SHP77 (cell line): ENCODE data around the gene ISCU.

Source experiments
- DNase-seq, 2 experiments: peaks; one replicate each; lab custom pipeline; 2025; lab: John Stamatoyannopoulos, UW

ISCU gene

DNA sequence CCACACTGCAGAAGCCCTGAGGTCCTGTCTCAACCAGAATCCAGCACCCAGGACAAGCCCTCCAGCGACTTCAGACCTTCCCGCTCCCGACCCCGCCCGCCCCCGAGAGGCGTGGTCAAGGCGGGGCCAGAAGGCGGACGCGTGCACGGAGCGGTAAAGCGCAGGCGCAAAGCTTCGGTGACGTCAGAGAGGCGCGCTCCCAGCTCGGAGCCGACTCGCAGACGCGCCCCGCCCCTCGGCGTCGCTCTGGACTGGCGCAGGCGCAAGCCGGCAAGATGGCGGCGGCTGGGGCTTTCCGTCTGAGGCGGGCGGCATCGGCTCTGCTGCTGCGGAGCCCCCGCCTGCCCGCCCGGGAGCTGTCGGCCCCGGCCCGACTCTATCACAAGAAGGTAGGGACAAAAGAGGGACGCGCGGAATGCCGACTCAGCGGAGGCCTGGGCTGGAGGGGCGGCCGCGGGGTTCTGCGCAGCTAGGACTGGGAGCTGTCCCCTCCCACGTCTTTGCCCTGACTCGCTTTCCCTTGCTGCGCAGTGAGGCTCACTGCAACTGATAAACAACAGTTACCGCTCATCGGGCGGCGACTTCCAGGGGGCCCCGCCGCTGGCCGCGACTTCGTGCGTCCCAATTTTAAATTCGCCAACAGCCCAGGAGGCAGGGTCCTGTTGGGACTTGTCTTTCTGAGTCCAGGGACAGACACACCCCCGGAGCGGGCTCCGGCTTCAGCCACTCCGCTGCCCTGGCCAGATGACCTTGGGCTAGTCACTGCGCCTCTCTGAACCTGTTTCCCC lies at the start of gene ISCU:
Gene ISCU, plus strand, starts transcription at position 249 of the 788 bp plus-strand sequence. Its CDS starts 27 bp downstream, at position 276.
- DNase-seq, result peak; percentile 89 to 92

DNA sequence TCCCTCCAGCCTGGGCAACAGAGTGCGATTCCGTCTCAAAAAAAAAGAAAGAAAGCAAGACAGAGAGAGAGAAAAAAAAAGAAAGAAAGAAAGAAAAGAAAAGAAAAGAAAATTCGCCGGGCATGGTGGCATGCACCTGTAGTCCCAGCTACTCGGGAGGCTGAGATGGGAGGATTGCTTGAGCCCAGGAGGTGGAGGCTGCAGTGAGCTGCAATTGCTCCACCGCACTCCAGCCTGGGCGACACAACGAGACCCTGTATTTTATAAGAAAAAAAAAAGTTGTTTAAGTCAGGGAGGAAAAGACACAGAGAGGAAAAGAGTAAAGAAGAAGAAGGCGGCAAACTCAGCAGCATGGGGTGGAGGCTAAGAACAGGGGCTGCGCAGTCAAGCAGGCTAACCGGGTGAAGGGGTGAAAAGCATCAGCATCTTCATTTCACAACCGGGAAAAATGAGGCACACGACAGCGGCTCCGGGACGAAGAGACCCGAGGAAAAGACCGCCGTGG lies 47.9 kb upstream of the ISCU start:
- no peak for DNase-seq

DNA sequence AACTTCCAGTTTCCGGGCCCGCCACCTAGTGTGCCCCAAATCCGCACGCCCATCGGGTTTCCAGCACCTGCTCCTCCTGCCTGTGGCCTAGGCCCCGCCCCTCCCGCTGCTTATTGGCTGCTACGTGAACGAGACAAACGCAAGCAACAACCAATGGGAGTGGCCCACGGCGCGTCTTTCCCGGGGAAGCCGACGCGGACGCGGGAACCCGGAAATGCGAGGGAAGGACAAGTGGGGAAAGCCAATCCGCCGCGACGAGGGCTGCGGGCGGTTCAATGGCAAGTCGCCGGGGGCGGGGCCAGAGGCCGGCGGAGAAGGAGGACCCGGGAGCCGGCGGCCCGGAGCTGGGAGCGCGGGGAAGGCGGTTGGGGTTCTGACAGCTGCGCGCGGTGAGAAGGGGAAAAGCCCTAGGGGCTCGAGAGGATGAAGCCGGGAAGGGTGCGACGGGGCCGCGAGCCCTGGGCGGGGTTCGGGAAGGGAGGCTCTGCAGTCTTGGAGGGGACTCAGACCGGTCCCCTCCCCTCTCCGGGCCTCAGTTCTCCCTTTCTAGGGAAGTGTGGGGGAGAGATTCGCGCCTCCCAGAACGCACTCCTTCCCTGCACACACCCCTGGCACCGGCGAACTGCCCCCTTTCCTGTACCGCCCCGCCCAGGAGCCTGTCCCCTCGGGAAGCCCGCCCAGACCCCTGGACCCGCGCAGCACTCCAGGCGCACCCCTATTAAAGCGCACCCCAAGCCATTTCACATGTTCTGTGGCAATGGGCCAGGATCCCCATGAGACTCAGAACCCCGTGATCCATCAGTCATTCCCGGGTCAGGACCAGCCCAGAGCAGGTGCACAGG lies 47.2 kb upstream of the ISCU start, which contains the start of gene FICD:
Gene FICD, plus strand, starts transcription at position 305 of the 842 bp plus-strand sequence. CDS start 1,696 bp downstream, outside the sequence.
- DNase-seq, result peak; percentile 97 to 100

- DNase-seq, result no peak
Observed at GRCh38 chr12:108515916-108516315, 46.5 kb upstream of the ISCU start.

DNA sequence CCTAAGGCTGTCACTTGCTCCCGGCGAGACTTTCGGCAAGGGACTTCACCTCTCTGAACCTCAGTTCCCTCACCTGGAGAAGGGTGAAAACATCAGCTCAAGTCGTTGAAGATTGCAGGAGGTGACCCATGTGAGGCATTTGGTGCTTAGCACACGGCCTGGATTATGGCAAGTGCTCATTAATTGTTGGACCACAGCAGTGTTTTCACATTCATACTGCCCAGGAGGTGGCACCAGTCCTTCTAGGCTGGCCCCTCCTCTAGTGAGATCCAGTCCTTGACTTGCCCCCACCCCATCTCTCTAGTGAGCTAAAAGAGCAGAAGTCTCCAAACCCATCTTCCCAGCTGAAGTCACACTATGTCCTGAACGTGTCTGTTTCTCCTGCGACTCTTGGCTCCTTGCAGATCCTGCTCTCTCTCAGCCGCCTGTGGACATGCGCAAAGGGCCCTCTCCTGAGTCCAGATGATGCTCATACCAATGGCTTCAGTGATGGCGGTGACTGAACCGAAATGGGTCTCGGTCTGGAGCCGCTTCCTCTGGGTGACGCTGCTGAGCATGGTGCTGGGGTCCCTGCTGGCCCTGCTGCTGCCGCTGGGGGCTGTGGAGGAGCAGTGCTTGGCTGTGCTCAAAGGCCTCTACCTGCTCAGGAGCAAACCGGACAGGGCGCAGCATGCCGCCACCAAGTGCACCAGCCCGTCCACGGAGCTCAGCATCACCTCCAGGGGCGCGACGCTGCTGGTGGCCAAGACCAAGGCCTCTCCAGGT lies 45.7 kb upstream of the ISCU start:
- DNase-seq, result no peak

DNA sequence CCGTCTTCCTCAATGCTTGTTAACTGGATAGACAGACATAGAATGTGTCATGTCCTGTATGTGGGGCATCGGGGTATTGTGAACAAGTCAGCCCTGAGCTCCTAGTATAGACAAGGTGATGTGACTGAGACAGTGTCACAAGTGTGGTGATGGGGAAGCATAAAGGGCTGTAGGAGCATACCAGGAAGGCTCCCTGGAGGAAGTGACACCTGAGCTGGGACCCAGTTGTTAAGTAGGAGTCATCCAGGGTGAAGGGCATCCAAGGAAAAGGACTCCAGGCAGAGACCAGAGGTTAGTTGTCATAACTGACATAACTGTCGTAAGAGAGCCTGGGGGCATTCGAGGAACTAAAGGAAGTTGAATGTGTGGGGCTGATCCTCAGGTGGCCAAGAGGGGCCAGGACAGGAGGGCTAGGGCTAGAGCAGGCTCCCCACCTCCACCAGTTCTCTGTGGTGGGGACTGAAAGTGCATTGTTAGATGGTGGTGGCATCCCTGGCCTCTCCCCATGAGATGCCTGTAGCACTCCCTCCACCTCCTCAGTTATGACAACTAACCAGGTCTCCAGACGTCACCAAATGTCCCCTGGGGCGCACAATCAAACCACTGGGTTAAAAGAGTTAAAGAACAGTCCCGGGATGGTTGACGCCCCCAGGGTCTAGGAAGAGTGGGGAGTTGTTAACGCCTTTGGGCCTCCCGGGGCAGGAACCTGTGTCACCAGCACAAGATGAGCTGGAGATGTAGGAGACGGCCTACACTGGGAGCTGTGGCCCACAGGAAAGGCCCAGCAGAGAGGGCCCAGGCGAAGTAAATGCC lies 44.9 kb upstream of the ISCU start:
- DNase-seq, result no peak

GRCh38 chr12:108518101-108518715 lies 44.2 kb upstream of the ISCU start:
- DNase-seq, result no peak

- DNase-seq, result no peak
Observed at GRCh38 chr12:108518716-108519496, 43.5 kb upstream of the ISCU start.

DNA sequence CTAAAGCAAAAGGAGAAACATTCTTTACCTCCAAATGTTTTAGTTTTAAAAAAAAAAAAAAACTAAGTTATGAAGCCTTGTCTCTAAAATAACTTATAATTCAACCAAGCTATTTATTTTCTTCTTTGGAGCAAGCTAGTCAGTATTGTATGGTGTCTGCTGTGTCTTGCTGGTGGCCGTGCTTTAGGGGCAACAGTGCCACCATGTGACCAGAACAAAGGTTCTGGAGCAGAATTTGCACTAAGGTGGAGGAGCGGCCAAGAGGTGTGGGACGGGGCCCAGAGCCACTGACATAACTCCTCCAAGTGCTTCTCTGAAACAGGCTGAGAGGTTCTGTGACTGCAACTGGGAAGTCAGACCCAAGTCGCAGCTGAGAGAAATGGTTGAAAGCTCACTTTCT lies 42.8 kb upstream of the ISCU start:
- DNase-seq, result no peak

DNA sequence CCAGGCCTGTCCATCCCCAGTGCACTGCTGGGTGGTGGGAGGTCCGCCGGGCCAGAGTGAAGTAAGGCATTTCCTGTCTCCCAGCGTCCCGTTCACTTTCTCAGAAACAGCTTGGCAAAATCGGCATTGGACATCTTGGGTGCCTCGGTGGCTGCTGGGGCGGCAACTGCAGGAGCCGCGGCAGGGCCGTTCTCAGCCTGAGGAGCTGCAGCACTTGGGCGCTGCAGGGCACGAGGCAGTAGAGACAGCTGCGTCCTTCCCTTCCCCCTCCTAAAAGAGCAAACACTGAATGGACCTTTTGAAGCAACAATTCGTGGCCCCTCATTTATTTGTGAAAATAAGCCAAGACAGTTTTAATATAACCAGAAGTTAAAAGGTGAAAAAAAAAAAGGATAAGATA lies 39.0 kb upstream of the ISCU start:
- DNase-seq, result no peak

DNA sequence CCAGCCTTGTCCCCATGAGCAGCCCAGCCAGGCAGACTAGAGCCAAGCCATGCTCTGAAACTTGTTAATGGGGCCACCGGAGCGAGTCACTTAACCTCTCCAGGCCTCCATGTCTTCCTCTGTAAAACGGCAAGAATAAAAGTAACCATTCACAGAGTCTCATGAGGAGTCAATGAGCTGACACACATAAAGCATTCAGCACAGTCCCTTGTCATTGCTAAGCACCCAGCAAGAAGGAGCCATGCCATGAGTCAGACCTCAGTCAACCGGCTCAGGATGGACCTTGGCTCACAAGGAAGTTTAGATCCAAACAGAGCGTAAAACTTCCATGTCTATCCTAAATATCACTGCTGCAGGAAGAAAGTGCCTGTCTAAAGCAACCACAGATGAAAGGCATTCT lies 36.7 kb upstream of the ISCU start:
- no peak for DNase-seq

DNA sequence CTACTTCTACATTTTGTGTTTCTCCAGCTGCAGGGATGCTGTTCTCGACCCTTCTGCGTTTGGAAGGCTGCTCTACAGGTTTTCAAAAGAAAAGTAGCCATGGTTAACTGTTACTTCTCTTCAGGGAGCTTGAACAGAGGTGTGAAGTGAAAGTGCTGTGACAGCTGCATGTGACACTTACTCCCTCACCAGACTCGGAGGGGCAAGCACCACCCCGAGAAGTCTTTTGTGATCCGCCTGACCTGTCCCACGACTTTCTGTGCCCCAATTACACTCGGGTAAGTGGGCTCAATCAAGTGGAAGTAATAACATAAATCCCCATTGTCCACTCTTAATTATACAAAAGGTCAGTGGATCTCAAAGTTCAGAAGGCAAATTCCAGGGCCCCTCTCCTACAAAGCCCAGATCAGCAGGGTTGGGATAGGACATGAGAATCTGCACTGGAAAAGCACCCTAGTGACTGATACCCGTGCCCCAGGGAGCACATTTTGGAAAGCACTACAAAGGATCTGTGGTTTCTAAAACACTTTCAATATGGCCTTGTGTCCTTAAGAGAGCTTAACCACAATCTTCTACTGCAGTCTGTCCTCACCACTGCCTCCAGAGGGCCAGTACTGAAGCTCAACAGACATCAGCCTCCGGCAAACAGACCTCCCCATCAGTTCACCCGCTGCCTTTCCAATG lies 35.8 kb upstream of the ISCU start:
- no peak for DNase-seq

- DNase-seq, result no peak
Observed at GRCh38 chr12:108527166-108527496, 35.3 kb upstream of the ISCU start.

- no peak for DNase-seq
Observed at GRCh38 chr12:108530161-108530560, 32.2 kb upstream of the ISCU start.

DNA sequence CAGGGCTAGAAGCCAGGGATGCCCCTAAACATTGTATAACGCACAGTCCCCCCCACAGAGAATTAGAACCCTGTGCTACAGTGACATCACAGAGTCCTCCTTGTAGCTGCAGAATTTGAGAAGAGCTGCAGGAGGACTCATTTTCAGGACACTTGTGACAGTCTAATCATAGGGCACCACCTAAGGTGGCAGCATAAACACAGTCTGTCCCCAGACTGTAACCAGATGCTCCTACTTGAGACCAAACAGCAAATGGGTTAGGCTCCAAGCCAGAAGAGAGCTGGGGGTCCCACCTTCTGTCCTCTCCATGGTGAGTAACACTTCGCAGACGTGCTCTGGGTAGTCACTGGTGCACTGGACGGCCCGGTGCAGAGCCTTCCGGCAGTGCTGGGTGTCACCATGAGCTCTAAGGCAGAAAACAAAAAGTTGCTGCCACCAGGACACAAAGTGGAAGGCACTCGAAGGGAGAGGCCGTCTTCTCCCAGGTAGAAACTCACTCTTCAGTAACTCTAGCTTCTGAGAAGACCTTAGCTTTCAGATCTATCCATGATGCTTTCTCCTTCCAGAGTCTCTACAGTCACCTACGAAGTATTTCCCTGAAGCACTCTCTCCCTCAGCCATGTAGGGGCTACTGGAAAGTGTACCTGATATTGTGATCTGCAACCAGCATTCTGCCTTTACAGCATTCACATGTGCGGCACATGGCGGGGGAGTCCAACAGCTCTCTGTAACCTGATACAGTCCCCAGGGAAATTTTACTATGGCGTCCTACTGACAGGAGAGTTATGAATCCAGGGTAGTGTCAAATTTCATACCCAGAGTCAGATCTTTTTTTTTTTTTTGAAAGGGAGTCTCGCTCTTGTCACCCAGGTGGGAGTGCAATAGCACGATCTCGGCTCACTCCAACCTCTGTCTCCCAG lies 30.2 kb upstream of the ISCU start:
- no peak for DNase-seq

GRCh38 chr12:108538146-108538545 lies 24.2 kb upstream of the ISCU start:
- DNase-seq, result no peak

GRCh38 chr12:108538616-108539195 lies 23.7 kb upstream of the ISCU start:
- no peak for DNase-seq

DNA sequence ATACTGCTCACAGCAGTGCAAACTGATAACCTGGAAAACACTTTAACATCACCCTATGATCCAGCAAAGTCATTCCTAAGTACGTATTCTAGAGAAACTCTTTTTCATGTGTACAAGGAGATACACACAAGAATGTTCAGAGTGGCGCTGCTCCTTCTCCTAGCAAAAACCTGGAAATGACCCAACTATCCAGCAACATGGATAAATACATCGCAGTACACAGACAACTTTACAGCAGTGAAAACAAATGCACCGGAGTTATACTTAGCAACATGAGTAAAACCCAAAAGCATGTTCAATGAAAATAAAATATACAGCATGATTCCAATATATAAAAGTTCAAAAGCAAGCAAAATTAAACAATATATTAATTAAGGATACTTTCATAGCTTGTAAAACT lies 20.1 kb upstream of the ISCU start:
- DNase-seq, result no peak
